Tracheal epithelial cell (primary cell): Measurements from ENCODE around the gene ADRB1. TPM values are rescaled to one million over a fixed set of nuclear protein-coding genes. Genes with fewer than 3 reads are reported as not detected.

ENCODE experiments used
- total RNA-seq: library from RNA; depleted of rRNA; stranded (reverse); fragments of >200 nt; gene quantifications from 2 replicates; pipeline ENCODE4 v1.2.1, GENCODE V29; 2014

The ADRB1 gene
- 0.24 and 4.0 TPM in 2 replicates for total RNA-seq

DNA sequence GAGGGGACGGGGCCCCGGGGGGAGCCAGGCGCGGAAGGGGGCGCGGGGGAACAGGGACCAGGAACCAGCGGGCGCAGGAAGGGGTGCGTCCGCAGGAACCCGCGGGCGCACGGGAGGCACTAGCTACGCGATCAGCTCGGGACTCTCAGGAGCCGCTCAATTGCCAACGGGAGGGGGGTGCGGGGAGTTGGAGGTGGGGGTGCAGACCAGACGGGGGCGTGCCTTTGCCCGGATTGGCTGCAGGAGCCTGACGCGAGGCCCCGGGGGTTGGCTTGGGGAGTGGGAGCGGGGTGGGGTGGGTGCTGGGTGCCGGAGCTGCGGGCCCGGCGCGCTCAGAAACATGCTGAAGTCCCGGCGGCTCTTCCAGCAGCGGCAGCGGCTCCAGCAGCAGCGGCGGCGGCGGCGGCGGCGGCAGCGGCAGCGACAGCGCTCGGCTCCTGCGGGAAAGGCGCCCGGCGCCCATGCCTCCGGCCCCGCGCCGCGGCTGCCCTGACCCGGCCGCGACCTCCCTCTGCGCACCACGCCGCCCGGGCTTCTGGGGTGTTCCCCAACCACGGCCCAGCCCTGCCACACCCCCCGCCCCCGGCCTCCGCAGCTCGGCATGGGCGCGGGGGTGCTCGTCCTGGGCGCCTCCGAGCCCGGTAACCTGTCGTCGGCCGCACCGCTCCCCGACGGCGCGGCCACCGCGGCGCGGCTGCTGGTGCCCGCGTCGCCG, at the start of gene ADRB1:
TSS of gene ADRB1 (plus strand) at position 335 of the 715 bp plus-strand sequence. CDS start at position 602, 267 bp downstream.

Other genes with a start within 250 kb of the ADRB1 start
- gene DCLRE1A, start 189.8 kb upstream of the ADRB1 start, total RNA-seq, result 4.8 and 10.2 TPM in 2 replicates
- gene NHLRC2, start 189.2 kb upstream of the ADRB1 start, total RNA-seq, result 7.2 and 12.8 TPM in 2 replicates
- gene CCDC186, start 130.3 kb downstream of the ADRB1 start, total RNA-seq, result 14.1 and 19.0 TPM in 2 replicates
- gene TDRD1, start 135.5 kb downstream of the ADRB1 start, total RNA-seq, result 1.4 and 1.9 TPM in 2 replicates
- gene VWA2, start 195.4 kb downstream of the ADRB1 start, total RNA-seq, result 1.4 and 6.8 TPM in 2 replicates